ENCODE measurements around the gene SNRPB.
"Not testable (repeated sequence)": the region's sequence is repeated elsewhere in the genome, so short reads cannot be mapped to it uniquely, and the experiment has no call there.

SNRPB gene

GRCh38 chr20:2470423-2471193 is at the start of gene SNRPB:
Gene SNRPB, minus strand, starts transcription at chr20:2470789. Its CDS starts 99 bp downstream, at chr20:2470690.
- peak; percentile 91 for DNase-seq (ENCODE audit: low read depth, low spot score)

GRCh38 chr20:2519115-2519809 is 48.7 kb upstream of the SNRPB start:
- DNase-seq (ENCODE audit: low read depth, low spot score), result no peak

GRCh38 chr20:2518558-2518957 is 48.0 kb upstream of the SNRPB start:
- DNase-seq (ENCODE audit: low read depth, low spot score), result no peak

GRCh38 chr20:2518096-2518495 is 47.5 kb upstream of the SNRPB start:
- DNase-seq (ENCODE audit: low read depth, low spot score), result no peak

GRCh38 chr20:2516399-2516798 is 45.8 kb upstream of the SNRPB start:
- no peak for DNase-seq (ENCODE audit: low read depth, low spot score)

DNA sequence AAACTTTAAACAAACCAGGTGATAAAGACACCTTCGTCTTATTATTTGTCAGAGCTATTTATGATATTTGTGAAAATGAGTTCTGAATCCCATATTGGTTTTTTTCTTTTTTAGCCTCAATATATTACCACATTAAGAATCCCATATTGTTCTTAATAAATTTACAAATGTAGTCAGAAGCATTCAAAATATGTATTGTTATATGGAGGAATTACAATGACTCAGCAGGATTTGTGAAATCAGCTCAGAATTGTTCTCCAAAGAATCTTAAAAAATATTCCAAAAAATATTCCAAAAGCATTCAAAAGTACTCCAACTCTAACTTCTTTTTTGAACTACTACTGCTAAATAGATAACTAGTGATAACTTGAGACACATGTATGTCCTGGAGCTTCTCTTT is 44.6 kb upstream of the SNRPB start:
- no peak for DNase-seq (ENCODE audit: low read depth, low spot score)

DNA sequence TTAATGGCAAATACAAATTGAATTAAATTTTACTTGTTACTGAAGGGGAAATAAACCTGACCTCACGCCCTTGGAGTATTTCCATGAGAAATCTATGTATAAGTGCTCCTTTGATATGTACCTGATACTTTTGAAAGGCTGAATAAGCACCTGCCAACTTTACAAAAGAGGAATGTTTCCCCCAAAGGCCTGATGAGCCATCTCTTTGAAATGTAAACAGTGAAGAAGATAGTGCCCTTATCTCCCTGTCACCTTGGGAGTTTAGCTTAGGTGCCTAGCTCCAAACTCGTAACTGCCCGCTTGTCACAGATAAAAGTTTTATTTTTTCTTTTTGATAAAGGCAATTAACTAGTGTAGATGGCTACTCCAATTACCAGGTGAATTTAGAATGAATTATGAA is 39.2 kb upstream of the SNRPB start:
- no peak for DNase-seq (ENCODE audit: low read depth, low spot score)

DNA sequence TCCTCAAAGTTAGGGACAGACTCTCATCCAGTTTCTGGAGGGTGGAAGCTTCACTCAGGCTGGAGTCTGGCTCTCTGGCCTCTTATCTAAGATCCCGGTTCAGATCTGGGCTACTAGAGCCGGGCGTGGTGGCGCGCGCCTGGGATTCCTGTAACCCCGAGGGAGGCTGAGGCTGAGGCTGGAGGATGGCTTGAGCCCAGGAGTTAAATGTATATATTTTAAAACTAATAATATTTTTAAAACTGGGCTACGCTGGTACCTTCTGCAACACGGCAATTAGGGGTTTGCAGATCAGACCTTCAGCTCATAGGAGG is 38.8 kb upstream of the SNRPB start:
- no peak for DNase-seq (ENCODE audit: low read depth, low spot score)

DNA sequence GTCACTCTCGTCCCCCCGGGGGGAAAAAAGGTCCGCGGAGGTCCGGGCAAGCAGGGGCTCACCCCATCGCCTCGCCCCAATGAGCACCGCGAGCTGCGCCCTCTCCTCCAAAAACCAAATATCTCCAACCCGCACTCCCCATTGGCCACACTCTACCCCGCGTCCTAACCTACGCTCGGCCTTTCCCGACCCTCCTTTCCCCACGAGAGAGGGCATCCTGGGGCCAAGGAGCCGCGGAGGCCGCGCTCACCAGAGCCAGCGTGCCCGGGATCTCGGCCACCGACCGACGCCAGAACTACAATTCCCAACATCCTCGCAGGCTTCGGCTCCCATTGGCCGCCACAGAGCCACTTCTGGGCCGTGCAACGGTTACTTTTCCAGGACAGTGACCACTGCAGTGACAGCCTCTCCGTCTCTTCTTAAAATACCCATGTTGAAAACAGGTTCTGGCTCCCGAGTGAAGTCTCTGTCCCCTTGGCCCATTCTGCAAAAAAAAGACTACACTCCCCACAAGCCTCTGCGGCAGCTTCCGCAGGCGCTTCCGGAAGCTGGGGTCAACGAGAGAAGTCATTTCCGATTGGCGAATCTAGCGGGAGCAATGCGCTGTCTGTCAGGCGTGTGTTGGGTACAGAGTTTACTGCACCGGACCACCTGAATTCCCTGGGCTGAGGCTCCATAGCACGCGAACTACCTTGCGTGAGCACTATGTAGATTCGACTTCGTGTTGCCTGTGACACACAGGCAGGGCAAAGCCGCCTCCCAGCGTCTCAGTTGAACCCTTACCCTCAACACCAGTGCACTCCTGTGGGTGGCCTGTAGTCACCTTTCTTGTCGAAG is 38.3 kb upstream of the SNRPB start, which contains the start of gene ZNF343:
TSS of gene ZNF343 (minus strand) at position 285 of the 837 bp plus-strand sequence. CDS start 15,020 bp downstream, outside the sequence.
- DNase-seq (ENCODE audit: low read depth, low spot score), result peak; percentile 63

DNA sequence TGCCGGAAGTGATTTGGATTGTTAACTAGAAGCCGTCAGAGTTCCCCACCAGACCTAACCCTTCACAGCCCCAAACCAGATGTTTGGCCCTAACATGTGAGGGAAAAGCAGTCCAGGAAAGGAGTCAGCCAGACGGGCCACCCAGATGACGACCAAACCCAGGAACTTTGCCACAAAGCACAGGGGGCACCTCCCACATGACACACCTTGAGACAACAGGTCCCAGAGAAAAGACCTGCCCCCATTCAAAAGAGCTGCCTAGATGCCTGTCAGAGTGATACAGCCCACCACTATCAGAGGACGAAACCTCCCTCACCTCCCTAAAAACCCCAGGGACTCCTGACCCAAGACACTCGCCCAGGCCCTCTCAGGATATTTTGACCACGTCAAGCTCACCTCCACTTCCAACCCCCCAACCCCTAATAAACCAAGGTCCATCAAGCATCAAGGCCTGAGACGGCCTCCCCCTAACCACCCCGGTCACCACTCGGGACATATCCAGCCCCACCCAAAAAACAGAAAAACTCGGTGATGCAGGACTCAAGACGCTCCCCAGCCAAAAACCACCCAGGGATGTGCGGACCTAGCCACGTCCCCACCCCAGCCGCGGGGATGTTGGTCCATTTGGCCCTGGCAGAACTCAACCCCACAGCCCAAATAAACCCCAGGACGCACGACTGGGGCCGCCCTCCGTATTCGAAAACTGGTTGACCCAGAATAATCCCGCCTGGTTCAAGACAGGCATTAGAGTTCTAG is 37.5 kb upstream of the SNRPB start:
- no peak for DNase-seq (ENCODE audit: low read depth, low spot score)

DNA sequence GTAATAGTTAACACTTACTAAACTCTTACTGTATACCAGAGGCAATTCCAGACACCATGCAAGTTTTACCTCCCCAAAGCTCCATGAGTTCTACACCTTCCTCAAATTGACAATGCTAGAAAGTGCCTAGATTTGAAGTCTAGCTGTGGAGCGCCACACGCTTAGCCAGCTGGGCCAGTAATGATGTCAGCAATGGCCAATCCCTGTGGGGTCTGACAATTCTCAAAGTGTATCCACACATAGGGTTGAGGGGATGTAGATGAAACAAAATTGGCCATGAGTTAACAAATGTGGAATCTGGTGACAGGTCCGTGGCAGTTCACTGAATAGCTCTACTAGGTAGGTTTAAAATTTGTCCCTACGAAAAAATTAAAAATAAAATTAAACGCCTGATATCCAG is 36.9 kb upstream of the SNRPB start:
- DNase-seq (ENCODE audit: low read depth, low spot score), result no peak

DNA sequence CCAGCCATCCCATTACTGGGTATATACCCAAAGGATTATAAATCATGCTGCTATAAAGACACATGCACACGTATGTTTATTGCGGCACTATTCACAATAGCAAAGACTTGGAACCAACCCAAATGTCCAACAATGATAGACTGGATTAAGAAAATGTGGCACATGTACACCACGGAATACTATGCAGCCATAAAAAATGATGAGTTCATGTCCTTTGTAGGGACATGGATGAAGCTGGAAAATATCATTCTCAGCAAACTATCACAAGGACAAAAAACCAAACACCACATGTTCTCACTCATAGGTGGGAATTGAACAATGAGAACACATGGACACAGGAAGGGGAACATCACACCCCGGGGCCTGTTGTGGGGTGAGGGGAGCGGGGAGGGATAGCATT is 35.8 kb upstream of the SNRPB start:
- not testable (repeated sequence) for DNase-seq (ENCODE audit: low read depth, low spot score)

GRCh38 chr20:2504803-2505202 is 34.2 kb upstream of the SNRPB start:
- not testable (repeated sequence) for DNase-seq (ENCODE audit: low read depth, low spot score)

DNA sequence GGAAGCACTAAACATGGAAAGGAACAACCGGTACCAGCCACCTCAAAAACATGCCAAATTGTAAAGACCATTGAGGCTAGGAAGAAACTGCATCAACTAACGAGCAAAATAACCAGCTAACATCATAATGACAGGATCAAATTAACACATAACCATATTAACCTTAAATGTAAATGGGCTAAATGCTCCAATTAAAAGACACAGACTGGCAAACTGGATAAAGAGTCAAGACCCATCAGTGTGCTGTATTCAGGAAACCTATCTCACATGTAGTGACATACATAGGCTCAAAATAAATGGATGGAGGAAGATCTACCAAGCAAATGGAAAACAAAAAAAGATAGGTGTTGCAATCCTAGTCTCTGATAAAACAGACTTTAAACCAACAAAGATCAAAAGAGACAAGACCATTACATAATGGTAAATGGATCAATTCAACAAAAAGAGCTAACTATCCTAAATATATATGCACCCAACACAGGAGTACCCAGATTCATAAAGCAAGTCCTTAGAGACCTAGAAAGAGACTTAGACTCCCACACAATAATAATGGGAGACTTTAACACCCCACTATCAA is 32.3 kb upstream of the SNRPB start:
- DNase-seq (ENCODE audit: low read depth, low spot score), result not testable (repeated sequence)

DNA sequence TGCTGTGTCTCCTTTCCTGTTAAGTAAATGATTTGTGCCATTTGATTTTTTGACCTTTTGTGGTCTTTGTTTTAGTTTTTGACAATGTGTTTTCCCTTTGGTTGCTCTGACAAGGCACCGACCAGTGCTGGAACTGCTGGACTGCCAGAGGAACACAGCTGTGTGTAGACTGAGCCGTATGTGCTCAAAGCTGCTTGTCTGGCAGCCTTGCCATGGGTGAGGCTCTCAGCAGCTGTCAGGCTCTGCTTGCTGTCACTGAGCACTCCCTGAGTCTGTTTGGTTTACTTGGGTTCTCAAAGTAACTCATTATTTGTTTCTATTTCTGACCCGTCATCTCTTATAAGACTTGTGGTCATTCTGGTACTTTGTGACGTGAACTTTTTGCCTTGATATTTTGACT is 15.1 kb upstream of the SNRPB start:
- no peak for DNase-seq (ENCODE audit: low read depth, low spot score)

DNA sequence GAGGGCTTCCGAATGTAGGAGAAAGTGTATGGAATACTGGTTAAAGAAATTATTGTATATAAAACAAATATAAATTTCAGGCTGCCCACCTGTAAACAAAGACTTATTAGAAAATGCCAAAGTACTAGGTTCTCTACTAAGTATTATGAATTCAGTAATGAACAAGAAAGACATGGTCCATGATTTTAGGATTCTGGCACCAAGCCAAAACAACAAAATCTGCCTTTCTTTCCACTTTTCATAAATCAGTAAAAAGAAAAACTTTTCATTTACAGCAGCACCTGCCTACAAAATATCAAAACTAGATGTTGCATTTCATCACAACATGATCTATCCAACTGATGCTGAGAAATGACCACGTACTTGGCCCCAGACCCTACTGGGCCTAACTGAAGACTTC is 14.5 kb upstream of the SNRPB start:
- no peak for DNase-seq (ENCODE audit: low read depth, low spot score)

- DNase-seq (ENCODE audit: low read depth, low spot score), result no peak
These were observed 12.9 kb upstream of the SNRPB start for GRCh38 chr20:2483504-2483903.

DNA sequence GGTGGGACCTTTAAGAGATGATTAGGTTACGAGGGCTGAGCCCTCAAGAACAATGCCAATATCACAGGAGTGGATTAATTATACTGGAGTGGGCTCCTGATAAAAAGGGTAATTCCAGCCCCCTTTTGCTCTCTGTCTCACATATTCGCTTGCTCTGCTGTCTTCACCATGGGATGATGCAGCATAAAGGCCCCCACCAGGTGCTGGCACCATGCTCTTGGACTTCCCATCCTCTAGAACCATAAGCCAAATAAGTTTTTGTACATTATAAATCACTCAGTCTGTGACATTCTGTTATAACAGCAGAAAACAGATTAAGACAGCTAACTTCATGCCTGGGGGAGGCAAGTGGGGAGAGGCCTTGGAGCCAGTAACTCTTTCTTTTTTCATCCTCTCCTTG is 9.8 kb upstream of the SNRPB start:
- DNase-seq (ENCODE audit: low read depth, low spot score), result no peak

DNA sequence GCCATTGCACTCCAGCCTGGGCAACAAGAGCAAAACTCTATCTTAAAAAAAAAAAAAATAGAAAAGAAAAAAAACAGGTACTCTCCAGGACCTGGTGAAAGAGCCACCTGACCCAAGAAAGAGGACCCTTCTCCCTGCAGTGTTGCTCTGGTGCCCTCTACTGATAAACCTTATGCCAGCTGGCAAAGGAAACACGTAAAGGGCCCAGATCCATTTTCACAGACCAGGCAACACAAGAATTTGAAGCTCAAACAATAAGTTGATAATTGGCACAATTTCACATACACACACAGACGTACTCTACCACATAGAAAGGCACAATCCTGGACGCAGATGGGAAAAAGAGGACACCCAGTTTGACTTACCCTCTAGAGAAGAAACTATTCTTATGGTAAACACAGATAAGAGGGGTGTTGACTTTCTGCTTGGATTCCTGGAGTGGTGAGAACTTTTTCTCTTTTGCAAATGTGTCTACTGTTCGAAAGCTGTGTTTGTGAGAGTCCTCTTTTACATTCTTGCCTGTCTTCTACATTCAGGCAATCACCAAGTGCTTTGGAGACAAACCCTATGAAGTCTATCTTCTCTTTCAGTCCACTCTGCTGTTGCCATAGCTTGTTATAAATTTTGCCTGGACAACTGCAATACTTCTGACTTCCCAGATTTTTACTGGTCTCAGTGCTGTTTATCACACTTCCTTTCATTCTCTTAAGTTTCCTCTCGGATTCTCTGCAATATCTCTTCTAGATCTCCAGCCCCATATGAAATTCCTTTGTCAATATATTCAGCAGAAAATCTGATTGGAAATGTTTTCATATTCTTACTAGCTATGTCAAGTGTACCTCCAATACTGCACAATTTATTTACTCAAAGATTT is 6.4 kb upstream of the SNRPB start:
- DNase-seq (ENCODE audit: low read depth, low spot score), result no peak
